Measurements from ENCODE around the gene TANGO6.

Gene TANGO6

GRCh38 chr16:69012906-69013305, 169.6 kb downstream of the TANGO6 start:
- Histone ChIP-seq H3K27ac (ENCODE audit: low read depth, low read length) (no peak overlapping the region), H3K36me3 (ENCODE audit: control insufficient read depth, insufficient read depth, low read length) (no peaks in the 10 kb centered on the region), H3K9ac (ENCODE audit: low read length) (no peak overlapping the region), H3K4me3 (ENCODE audit: low read length) (no peak overlapping the region), H3K27me3 (ENCODE audit: control insufficient read depth, insufficient read depth, low read length) (no peaks in the 10 kb centered on the region), H3K4me1 (ENCODE audit: control insufficient read depth, insufficient read depth, low read length) (no peaks in the 10 kb centered on the region)

DNA sequence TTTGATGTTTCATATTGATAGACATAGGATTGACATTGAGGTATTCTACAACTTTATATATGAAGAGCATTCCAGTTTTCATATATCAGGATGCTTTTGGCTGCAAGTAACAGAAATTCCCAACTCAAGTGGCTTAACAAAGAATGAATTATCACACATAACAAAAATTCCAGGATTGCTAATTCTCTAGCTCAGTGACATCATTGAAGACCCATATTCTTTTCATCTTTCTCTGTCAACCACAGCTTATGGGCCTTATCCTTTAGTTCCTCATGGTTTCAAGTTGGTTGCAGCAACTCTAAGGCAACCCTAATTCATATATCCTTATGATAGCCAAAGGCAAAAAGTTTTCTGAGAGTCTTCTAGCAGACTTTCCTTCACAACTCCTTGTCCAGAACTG, 170.7 kb downstream of the TANGO6 start:
- H3K4me3 ChIP-seq (ENCODE audit: low read length): no peak overlapping the region
- H3K27ac ChIP-seq (ENCODE audit: low read depth, low read length): no peak overlapping the region
- no peak overlapping the region for H3K9ac ChIP-seq (ENCODE audit: low read length)
- H3K27me3 ChIP-seq (ENCODE audit: control insufficient read depth, insufficient read depth, low read length): no peaks in the 10 kb centered on the region
- H3K4me1 ChIP-seq (ENCODE audit: control insufficient read depth, insufficient read depth, low read length): no peaks in the 10 kb centered on the region
- H3K36me3 ChIP-seq (ENCODE audit: control insufficient read depth, insufficient read depth, low read length): no peaks in the 10 kb centered on the region

DNA sequence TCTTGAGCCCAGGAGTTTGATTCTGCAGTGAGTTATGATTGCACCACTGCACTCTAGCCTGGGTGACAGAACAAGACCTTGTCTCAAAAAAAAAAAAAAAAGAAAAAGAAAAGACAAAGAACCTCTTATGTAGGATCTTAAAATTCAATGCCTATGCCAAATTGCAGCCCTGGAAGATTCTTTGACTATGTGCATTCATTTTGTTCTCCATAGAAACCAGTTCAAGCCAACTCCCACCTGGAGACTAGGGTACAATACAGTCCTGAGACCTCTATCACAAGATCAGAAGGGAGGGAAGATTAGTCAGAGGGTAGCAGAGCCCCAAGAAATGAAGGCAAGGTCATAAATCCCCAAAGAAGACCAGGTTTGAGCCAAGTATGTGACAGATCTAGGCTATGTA, 171.5 kb downstream of the TANGO6 start:
- no peak overlapping the region for H3K9ac ChIP-seq (ENCODE audit: low read length)

GRCh38 chr16:69017036-69017783, 173.9 kb downstream of the TANGO6 start:
- Histone ChIP-seq H3K4me1 (ENCODE audit: control insufficient read depth, insufficient read depth, low read length) (no peaks in the 10 kb centered on the region), H3K36me3 (ENCODE audit: control insufficient read depth, insufficient read depth, low read length) (no peaks in the 10 kb centered on the region), H3K27ac (ENCODE audit: low read depth, low read length) (no peak overlapping the region), H3K4me3 (ENCODE audit: low read length) (no peak overlapping the region), H3K27me3 (ENCODE audit: control insufficient read depth, insufficient read depth, low read length) (no peaks in the 10 kb centered on the region), H3K9ac (ENCODE audit: low read length) (no peak overlapping the region)

More for the DNA sequence above, 171.5 kb downstream of the TANGO6 start:
- H3K36me3 ChIP-seq (ENCODE audit: control insufficient read depth, insufficient read depth, low read length): no peaks in the 10 kb centered on the region
- no peaks in the 10 kb centered on the region for H3K27me3 ChIP-seq (ENCODE audit: control insufficient read depth, insufficient read depth, low read length)
- H3K27ac ChIP-seq (ENCODE audit: low read depth, low read length): no peak overlapping the region
- no peak overlapping the region for H3K4me3 ChIP-seq (ENCODE audit: low read length)
- H3K4me1 ChIP-seq (ENCODE audit: control insufficient read depth, insufficient read depth, low read length): no peaks in the 10 kb centered on the region

DNA sequence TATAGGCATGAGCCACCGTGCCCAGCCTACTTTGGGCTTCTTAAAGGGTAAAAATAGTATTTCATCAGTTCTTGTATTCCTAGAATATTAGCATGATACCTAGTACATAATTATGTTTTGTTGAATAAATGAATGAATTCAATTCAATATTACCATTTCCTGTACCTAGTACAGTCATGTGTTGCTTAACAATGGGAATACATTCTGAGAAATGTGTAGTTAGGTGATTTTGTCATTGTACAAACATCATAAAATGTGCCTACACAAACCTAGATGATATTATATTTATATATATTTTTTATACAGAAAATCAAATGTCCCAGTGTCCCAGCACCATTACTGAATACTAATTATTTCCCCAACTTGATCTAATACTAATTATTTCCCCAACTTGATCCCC, 176.5 kb downstream of the TANGO6 start:
- H3K9ac ChIP-seq (ENCODE audit: low read length): no peak overlapping the region
- H3K27me3 ChIP-seq (ENCODE audit: control insufficient read depth, insufficient read depth, low read length): no peaks in the 10 kb centered on the region
- H3K36me3 ChIP-seq (ENCODE audit: control insufficient read depth, insufficient read depth, low read length): peaks cover 6% of the 10 kb centered on the region
- H3K4me3 ChIP-seq (ENCODE audit: low read length): no peak overlapping the region
- H3K4me1 ChIP-seq (ENCODE audit: control insufficient read depth, insufficient read depth, low read length): no peaks in the 10 kb centered on the region
- no peak overlapping the region for H3K27ac ChIP-seq (ENCODE audit: low read depth, low read length)

GRCh38 chr16:69029121-69029520, 185.8 kb downstream of the TANGO6 start:
- Histone ChIP-seq H3K4me3 (ENCODE audit: low read length) (no peak overlapping the region), H3K27me3 (ENCODE audit: control insufficient read depth, insufficient read depth, low read length) (no peaks in the 10 kb centered on the region), H3K36me3 (ENCODE audit: control insufficient read depth, insufficient read depth, low read length) (no peaks in the 10 kb centered on the region), H3K4me1 (ENCODE audit: control insufficient read depth, insufficient read depth, low read length) (no peaks in the 10 kb centered on the region), H3K9ac (ENCODE audit: low read length) (no peak overlapping the region), H3K27ac (ENCODE audit: low read depth, low read length) (no peak overlapping the region)

DNA sequence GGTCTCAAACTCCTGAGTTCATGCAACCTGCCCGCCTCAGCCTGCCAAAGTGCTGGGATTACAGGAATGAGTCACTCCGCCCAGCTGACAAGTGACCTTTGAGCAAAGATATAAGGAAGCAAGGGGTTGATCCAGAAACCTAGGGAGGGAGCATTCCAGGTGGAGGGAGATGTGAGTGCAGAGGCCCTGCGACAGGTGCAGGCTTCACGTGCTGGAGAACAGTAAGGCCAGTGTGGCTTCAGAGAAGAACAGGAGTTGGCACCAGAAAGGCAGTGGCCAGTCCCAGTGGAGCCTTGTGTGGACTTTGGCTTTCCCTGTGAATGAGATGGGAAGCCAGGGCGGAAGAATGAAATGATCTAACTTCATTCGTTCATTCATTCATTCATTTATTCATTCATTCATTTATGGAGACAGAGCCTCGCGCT, 188.6 kb downstream of the TANGO6 start:
- Histone ChIP-seq H3K27ac (ENCODE audit: low read depth, low read length) (no peak overlapping the region), H3K36me3 (ENCODE audit: control insufficient read depth, insufficient read depth, low read length) (no peaks in the 10 kb centered on the region)

GRCh38 chr16:69033151-69033949, 190.0 kb downstream of the TANGO6 start:
- no peaks in the 10 kb centered on the region for H3K36me3 ChIP-seq (ENCODE audit: control insufficient read depth, insufficient read depth, low read length)
- H3K9ac ChIP-seq (ENCODE audit: low read length): no peak overlapping the region
- no peak overlapping the region for H3K27ac ChIP-seq (ENCODE audit: low read depth, low read length)
- H3K27me3 ChIP-seq (ENCODE audit: control insufficient read depth, insufficient read depth, low read length): no peaks in the 10 kb centered on the region
- H3K4me1 ChIP-seq (ENCODE audit: control insufficient read depth, insufficient read depth, low read length): no peaks in the 10 kb centered on the region
- H3K4me3 ChIP-seq (ENCODE audit: low read length): no peak overlapping the region

More for the DNA sequence above, 188.6 kb downstream of the TANGO6 start:
- Histone ChIP-seq H3K9ac (ENCODE audit: low read length) (no peak overlapping the region), H3K4me3 (ENCODE audit: low read length) (no peak overlapping the region), H3K4me1 (ENCODE audit: control insufficient read depth, insufficient read depth, low read length) (no peaks in the 10 kb centered on the region), H3K27me3 (ENCODE audit: control insufficient read depth, insufficient read depth, low read length) (no peaks in the 10 kb centered on the region)

GRCh38 chr16:69035375-69035774, 192.0 kb downstream of the TANGO6 start:
- Histone ChIP-seq H3K27me3 (ENCODE audit: control insufficient read depth, insufficient read depth, low read length) (no peaks in the 10 kb centered on the region), H3K27ac (ENCODE audit: low read depth, low read length) (no peak overlapping the region), H3K4me1 (ENCODE audit: control insufficient read depth, insufficient read depth, low read length) (no peaks in the 10 kb centered on the region), H3K36me3 (ENCODE audit: control insufficient read depth, insufficient read depth, low read length) (no peaks in the 10 kb centered on the region), H3K9ac (ENCODE audit: low read length) (no peak overlapping the region), H3K4me3 (ENCODE audit: low read length) (no peak overlapping the region)

- Histone ChIP-seq H3K9ac (ENCODE audit: low read length) (no peak overlapping the region), H3K4me1 (ENCODE audit: control insufficient read depth, insufficient read depth, low read length) (no peaks in the 10 kb centered on the region), H3K27me3 (ENCODE audit: control insufficient read depth, insufficient read depth, low read length) (no peaks in the 10 kb centered on the region), H3K27ac (ENCODE audit: low read depth, low read length) (no peak overlapping the region), H3K36me3 (ENCODE audit: control insufficient read depth, insufficient read depth, low read length) (peaks cover 2% of the 10 kb centered on the region), H3K4me3 (ENCODE audit: low read length) (no peak overlapping the region)
Measured at GRCh38 chr16:69036399-69037091, 193.2 kb downstream of the TANGO6 start.

- no peak overlapping the region for H3K27ac ChIP-seq (ENCODE audit: low read depth, low read length)
- H3K9ac ChIP-seq (ENCODE audit: low read length): no peak overlapping the region
- H3K4me3 ChIP-seq (ENCODE audit: low read length): no peak overlapping the region
- H3K4me1 ChIP-seq (ENCODE audit: control insufficient read depth, insufficient read depth, low read length): no peaks in the 10 kb centered on the region
- H3K27me3 ChIP-seq (ENCODE audit: control insufficient read depth, insufficient read depth, low read length): no peaks in the 10 kb centered on the region
- H3K36me3 ChIP-seq (ENCODE audit: control insufficient read depth, insufficient read depth, low read length): peaks cover 3% of the 10 kb centered on the region
Measured at GRCh38 chr16:69037373-69038160, 194.2 kb downstream of the TANGO6 start.
